Endothelial cell of umbilical vein (primary cell): ENCODE measurements around the gene CCNF.

Source experiments
- EZH2 ChIP-seq: IDR thresholded peaks from 2 replicates; pipeline ENCODE4 v1.6.1; 2012; ENCODE audit warnings: borderline replicate concordance, low read depth, mild to moderate bottlenecking, moderate library complexity, low read length, inconsistent platforms; ENCODE audit not compliant: severe bottlenecking
- FOS ChIP-seq: IDR thresholded peaks from 2 replicates; pipeline ENCODE4 v1.6.1; 2011; ENCODE audit warnings: mild to moderate bottlenecking, low read length, moderate library complexity, borderline replicate concordance; ENCODE audit not compliant: insufficient read depth
- JUN ChIP-seq: IDR thresholded peaks from 2 replicates; pipeline ENCODE4 v1.6.1; 2011; ENCODE audit warnings: borderline replicate concordance, low read depth; ENCODE audit not compliant: insufficient read length, insufficient read depth
- MYC ChIP-seq: IDR thresholded peaks from one replicate; pipeline ENCODE4 v1.6.1; 2011; ENCODE audit warnings: mild to moderate bottlenecking, low read depth, low read length
- POLR2A ChIP-seq: IDR thresholded peaks from 2 replicates; pipeline ENCODE4 v1.6.1; 2012; ENCODE audit warnings: low read depth, mild to moderate bottlenecking, control low read depth, low read length
- POLR2AphosphoS5 ChIP-seq: IDR thresholded peaks from 2 replicates; pipeline ENCODE4 v1.6.1; 2012; ENCODE audit warnings: low read depth, mild to moderate bottlenecking, control low read depth, low read length, moderate library complexity; ENCODE audit not compliant: insufficient read depth
- TF ChIP-seq, protein P1 (sequence below), 2 donors: IDR thresholded peaks; 1 replicate in 1 of 2; 2 replicates in 1 of 2; pipeline ENCODE4 v1.5.1; 2011; ENCODE audit warnings: low read length in 2 of 2, mild to moderate bottlenecking in 2 of 2, moderate library complexity in 2 of 2, control low read depth in 1 of 2, inconsistent platforms in 1 of 2, low read depth in 1 of 2; ENCODE audit not compliant: insufficient read depth in 1 of 2; ENCODE audit errors: extremely low read depth in 1 of 2
- TF ChIP-seq, protein P2 (sequence below): IDR thresholded peaks from 2 replicates; pipeline ENCODE4 v1.6.1; 2011; ENCODE audit not compliant: insufficient read depth, insufficient read length

DNA sequence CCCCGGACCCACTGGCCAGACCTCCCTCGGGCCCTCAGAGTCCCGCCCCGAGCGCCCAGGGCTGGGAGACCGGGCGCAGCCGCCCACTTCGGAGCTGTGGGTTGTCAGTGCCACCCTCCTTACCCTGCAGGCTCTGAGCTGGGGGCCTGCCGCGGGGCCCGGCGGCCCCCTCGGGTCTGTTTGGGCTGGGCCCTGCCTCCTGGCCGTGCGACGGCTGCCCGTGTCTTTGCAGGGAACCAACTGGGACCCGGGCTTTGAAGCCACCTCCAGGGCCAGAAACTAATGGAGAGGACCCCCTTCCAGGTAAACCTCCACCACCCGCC, 31.1 kb downstream of the CCNF start:
- TF ChIP-seq, protein P1, sequence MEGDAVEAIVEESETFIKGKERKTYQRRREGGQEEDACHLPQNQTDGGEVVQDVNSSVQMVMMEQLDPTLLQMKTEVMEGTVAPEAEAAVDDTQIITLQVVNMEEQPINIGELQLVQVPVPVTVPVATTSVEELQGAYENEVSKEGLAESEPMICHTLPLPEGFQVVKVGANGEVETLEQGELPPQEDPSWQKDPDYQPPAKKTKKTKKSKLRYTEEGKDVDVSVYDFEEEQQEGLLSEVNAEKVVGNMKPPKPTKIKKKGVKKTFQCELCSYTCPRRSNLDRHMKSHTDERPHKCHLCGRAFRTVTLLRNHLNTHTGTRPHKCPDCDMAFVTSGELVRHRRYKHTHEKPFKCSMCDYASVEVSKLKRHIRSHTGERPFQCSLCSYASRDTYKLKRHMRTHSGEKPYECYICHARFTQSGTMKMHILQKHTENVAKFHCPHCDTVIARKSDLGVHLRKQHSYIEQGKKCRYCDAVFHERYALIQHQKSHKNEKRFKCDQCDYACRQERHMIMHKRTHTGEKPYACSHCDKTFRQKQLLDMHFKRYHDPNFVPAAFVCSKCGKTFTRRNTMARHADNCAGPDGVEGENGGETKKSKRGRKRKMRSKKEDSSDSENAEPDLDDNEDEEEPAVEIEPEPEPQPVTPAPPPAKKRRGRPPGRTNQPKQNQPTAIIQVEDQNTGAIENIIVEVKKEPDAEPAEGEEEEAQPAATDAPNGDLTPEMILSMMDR (IDR thresholded peaks at IDR 0.05; ENCODE audit: extremely low read depth in 1 of 2, insufficient read depth in 1 of 2, low read depth in 1 of 2, low read length in 2 of 2), result no peak
- TF ChIP-seq POLR2A, result no peak
- TF ChIP-seq, protein P2, sequence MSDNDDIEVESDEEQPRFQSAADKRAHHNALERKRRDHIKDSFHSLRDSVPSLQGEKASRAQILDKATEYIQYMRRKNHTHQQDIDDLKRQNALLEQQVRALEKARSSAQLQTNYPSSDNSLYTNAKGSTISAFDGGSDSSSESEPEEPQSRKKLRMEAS, result no peak
- TF ChIP-seq MYC, result no peak
- TF ChIP-seq POLR2AphosphoS5, result no peak
- TF ChIP-seq EZH2, result no peak
- TF ChIP-seq JUN, result no peak
- TF ChIP-seq FOS, result no peak
